GM19395 (cell line): ENCODE measurements around the gene DUSP7.
"Not testable (repeated sequence)": the region's sequence is repeated elsewhere in the genome, so short reads cannot be mapped to it uniquely, and the experiment has no call there.

ENCODE experiments used
- ATAC-seq: cut with Tn5 transposase; IDR thresholded peaks from one replicate; pipeline ENCODE4 v1.9.1; 2021; ENCODE audit warnings: mild to moderate bottlenecking, moderate library complexity; ENCODE audit not compliant: unreplicated experiment

The DUSP7 gene

DNA sequence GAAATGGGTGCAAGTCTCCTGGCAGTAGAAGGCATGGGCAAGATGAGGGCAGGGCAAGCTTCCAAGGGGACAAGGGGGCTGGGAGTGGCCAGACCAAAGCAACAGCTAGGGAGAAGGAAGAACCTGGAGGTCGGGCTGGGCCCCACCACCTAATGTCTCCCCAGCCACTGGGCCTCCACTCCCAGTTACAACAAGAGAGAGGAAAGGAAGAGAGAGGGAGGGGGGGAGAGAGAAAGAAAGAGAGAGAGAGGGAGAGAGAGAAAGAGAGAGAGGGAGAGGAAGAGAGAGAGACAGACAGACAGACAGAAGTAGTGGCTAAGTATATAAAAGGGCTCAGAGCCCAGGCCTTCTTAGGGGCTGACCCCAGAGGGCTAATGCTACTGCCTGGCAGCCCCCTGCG lies 6.9 kb downstream of the DUSP7 start:
- ATAC-seq = no peak

DNA sequence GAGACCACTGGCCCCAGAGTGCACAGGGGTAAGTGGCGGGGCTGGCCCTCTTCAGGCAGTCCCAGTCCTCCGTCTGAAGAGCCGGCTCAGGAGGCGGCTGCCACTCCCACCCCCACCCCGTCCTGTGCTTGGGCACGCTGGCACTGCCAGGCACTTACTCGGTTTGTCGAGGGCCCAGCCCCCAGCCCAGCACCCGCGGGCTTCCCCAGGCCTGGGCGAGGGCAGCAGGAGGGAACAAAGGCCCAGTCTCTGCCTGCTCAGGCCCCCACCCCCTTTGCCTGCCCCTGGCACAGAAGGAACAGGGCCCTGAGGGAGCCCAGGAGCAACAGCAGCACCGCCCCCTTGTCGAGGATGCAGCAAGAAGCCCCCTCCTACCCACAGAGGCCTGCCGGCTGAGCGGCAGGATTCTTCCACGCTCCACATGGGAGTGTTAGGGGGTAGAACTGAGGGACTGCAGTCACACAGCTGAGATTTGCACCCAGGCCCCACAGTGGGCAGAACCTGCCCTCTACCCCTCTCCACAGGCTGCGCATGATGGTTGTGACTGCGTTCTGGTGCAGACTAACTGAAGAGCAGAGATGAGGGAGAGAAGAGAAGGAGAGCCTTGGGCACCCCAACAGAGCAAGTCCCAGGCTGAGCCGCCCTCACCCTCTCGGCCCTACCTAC lies 8.9 kb downstream of the DUSP7 start:
- ATAC-seq = no peak

DNA sequence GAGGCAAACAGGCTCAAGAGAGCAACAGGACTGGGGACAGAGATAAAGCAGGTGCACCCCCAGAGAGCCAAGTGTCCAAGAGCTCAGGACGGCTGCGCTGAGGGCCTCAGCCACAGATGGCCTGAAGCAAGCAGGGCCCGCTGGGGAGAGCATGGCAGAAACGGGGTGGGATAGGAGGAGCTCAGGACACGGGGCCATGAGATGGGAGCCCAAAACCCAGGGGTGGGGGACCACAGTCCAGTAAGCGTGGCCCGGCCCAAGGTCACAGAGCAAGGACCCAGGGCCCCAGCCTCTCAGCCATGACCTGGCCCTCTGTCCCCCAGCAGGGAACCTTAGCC lies 9.5 kb downstream of the DUSP7 start:
- ATAC-seq = no peak

DNA sequence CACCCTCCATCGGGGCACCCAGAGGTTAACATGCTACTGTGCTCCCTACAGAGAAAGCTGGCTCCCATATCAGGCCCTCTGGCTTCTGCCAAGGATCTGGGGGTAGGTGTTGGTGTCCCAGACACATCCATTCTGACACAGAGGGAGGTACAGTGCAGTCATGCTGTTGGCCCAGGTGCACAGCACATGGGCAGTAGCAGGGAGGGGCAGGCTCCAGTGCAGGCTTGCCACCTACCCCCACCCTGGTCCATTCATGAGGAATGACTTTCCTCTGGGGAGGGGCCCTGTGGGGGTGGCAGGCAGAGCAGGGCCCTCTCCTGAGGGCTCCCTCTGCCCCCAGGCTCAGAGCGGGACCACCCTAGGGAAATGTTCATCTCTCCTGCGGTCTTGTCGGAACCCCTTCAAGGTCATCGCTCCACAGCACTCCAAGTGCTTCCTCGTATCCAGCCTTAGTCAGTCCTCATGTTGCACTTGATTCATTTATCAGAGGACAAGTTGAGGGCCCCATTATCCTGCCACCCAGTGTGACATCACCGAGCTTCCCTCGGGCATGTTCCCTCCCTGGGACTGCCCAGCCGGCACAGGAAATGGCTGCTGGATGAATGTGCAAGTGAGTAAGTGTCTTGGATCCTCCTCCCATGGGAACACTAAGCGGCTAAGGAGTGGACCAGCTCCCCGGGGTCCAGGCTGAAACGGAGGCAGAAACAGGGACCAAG lies 10.0 kb downstream of the DUSP7 start:
- no peak for ATAC-seq

DNA sequence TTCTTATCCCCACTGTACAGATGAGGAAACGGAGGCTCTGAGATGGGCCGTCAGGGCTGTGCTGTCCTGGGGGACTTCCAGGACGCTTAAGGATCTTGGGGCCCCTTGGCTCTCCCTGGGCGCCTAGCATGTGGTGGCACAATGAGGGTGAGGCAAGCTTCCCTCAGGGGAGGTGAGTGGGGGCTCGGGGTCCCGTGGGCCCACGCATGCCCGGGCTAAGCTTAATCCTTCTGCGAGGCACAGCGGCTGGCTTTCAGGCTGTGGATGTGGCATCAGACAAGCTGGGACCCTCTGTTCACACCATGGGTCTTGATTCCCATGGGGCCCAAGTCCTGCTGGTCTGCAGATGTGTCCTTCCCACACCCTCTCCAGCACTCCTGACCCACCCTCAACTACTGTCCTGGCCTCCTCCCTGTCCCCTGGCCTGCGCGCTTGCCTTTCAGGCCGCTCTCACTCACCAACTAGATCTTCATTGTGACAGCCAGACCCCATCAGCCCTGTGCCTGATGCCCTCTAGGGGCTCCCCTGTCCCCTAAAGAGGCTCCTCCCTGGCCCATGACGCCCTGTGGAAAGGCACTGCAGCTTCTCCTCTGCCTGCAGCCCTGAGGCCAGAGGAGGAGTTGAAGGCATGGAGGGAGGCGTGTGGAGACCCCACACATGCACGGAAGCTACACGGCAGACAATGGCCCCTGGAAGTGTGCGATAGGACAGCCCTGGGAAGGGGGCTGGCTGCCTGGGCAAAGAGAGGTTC lies 11.3 kb downstream of the DUSP7 start:
- no peak for ATAC-seq

DNA sequence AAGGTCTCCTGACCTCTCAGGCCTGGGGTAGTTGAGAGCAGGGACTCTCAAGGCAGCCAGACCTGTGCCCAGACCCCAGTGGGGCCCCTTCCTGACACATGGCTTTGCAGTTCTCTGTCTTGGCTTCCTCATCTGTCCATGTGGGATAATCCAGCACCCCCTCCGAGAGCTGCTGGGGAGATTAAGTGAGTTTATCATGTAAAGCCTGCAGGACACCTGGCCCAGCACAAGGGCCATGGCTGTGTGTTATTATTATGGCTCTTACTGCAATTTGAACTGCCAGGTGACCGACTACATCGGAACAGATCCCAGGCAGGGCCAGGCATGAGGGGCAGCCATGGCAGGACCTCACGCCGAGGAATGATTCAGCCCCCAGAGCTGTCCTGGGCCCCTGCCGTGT lies 12.6 kb downstream of the DUSP7 start:
- ATAC-seq = no peak

DNA sequence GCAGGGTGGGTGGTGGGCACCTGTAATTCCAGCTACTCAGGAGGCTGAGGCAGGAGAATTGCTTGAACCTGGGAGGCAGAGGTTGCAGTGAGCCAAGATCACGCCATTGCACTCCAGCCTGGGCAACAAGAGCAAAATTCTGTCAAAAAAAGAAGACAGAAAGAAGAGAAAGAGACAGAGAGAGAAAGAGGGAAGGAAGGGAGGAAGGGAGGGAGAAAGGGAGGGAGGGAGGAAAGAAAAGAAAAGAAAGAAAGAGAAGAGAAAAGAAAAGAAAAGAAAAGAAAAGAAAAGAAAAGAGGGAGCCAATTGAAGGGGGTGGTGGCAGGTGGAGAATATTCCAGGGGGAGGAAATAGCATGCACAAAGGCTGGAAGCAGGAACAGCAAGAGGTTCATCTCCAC lies 13.3 kb downstream of the DUSP7 start:
- ATAC-seq = not testable (repeated sequence)

DNA sequence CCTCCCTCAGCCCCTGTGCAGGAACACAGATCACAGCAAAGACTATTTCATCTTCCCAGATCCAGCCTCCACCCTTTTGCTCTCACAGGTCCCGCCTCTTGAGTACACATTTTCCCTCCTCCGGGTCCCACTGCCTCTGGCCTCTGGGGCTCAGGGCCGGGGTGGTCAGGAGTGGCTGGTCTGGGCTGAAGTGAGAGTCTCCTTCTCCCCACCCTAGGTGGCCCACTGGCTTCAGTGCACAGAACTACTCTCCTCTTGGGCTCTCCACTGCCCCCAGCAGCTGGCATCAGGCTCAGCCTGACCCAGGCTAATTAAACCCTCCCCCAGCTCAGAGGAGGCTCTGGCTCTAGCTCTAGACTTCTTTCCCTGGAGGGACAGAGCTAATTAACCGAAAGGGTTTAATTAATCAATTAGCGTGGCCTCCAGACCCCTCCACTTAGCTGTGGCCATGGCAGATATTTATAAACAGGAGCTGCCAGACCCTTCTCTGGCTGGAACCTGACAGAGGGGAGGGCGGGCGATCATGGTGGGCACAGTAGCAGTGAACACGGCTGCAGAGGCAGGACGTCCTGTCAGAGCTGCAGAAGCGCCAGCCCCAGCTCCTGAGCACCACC lies 15.1 kb downstream of the DUSP7 start:
- ATAC-seq = no peak

DNA sequence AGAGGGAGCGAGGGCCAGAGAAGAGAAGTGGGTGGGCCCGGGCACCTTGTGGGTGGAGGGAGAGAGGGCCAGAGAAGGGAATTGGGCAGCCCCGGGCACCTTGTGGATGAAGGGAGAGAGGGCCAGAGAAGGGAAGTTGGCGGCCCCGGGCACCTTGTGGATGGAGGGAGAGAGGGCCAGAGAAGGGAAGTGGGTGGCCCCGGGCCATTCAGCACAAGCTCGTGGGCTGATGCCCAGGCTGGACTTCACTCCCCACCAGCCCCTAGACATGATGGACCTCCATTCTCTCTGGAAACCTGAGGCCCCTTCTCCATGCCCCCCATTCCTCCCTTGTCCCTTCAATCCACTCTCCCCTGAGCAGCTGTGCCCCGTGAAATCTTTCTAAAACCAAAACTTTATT lies 15.8 kb downstream of the DUSP7 start:
- no peak for ATAC-seq

DNA sequence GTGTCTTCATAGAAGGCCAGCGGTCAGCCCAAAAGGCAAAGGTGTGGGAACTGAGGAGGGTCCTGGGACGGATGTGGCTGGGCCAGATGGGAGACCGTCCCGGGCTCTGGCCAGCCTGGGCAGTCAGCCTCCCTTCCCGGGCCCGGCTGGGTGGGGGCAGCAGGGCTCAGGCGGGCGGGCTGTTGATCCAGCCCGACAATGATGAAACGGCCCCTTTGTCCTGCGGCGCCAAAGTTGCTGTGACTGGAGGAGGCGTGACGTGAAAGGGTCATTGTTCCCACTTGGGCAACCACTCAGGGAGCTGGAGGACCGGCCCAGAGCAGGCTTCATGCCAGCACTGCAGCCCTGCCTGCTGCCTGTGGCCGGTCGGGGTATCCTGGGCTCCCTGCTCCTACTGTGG lies 16.5 kb downstream of the DUSP7 start:
- no peak for ATAC-seq

DNA sequence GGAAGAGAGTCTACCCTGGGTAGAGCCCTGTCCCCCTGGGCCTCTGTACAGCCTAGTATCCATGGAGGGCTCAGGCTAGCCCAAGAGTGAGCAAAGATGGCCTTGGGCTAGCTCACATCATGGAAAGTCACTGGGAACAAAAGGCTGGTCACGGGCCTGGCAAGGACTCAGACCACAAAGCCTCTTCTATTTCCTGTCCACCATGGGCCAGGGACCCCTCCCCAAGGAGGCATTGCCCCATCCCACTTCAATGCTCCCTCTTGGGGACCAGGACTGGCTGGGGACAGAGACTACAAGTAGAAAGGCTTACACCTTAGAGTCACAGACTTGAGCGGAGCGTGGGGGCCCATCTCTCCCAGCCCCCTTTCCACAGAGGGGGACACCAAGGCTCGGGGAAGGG lies 16.9 kb downstream of the DUSP7 start:
- ATAC-seq = no peak

DNA sequence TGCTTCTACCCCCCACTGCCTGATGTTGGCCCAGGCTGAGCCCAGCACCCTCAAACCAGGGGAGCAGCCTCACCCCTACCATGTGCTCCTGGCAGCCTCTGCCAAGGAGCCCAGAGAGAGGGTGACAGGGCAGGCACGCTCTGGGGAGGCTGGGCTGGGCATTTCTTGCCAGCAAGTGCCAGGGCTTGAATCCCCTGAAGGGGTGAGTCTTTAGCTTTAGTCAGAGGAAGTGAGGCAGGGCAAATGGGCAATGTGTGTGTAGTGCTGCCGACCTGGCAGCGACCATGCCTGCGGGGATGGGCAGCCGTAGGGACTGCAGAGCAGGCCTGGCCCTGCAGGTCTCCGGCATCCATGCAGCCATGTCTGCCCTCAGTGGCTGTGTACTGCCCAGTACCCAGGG lies 18.1 kb downstream of the DUSP7 start:
- ATAC-seq = no peak

DNA sequence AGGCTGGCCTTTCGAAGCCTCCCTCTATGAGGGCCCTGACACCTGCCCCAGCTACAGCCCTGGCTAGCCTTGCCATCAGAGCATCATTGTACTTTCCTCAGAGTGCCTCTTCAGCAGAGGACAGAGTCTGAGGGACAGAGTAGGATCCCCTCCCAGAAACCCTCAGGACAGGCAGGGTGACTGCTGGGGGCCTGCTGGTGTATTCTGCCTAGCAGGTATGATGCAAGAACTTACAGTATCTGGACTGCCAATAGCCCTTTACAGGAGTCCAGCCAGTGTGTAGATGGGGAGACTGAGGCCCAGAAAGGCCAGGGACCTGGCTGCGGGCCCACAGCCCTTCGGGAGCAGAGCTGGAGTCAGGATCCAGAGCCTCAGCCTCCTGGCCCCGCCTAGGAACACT lies 19.1 kb downstream of the DUSP7 start:
- ATAC-seq = no peak

DNA sequence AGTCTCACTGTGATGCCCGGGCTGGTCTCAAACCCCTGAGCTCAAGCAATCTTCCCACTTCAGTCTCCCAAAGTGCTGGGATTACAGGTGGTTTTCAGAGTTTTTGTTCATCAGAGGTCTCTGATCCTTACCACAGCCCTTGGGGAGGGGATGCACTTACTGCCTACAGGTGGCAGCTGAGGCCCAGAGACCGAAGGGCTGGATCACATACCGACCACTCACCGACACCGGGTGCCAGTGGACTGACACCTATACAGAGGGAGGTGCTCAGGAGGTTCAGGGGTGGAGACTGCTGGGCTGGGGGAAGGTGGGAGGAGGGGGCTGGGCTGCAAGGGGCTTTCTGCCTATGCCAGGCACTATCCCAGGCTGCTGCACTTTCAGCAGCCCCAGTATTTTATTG lies 19.5 kb downstream of the DUSP7 start:
- ATAC-seq = no peak

DNA sequence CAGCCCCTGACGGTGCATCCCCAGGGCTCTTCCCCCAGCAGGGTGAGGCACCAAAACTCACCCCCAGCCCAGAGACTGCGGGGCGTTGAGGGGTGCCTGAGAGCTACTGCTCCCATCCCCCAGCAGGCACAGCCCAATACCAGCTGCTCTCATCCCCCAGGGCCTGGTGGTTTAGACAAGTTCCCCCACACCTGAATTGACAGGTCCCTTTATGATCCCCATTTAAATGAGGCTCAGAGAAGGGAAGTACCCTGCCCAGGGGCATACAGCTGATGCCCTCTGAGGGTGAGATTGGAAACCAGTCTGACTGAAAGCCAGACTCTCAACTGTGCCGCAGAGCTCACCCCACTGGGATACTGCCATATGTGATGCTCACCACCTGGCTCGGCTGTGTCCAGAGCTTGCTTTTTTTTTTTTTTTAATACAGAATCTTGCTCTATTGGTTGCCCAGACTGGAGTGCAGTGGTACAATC lies 20.1 kb downstream of the DUSP7 start:
- peak; percentile 64 for ATAC-seq

DNA sequence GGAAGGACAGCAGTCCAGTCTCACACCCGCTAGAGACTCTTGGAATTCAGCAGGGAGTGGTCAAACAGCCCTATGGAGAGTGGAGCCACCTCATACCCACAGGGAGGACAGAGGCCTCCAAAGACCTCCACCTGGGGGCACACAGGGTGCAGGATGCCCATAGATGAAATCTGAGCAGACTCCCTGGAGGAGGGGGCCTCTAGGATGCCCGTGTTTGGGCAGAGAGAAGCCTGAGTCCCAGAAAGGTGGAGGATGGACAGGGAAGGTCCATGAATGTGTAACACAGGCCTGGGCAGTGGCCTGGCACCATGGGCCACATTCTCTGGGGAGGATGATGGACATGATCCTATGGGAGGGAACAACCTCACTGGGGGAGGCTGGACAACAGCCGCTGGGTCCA lies 21.7 kb downstream of the DUSP7 start:
- ATAC-seq = no peak

DNA sequence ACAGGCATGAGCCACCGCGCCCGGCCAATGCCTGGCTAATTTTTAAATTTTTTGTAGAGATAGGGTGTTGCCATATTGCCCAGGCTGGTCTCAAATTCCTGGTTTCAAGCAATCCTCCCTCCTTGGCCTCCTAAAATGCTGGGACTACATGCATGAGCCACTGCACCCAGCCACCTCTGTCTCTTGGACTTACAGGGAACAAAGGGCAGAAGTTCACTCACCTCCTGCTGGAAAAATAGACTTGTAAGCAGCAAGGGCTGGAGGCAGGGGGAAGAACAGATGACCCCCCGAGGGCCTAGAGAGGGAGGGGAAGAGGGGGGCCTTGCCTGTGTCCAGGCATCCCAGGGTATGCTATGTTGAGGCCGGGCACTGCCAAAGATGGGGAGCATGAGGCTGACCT lies 22.2 kb downstream of the DUSP7 start:
- no peak for ATAC-seq

DNA sequence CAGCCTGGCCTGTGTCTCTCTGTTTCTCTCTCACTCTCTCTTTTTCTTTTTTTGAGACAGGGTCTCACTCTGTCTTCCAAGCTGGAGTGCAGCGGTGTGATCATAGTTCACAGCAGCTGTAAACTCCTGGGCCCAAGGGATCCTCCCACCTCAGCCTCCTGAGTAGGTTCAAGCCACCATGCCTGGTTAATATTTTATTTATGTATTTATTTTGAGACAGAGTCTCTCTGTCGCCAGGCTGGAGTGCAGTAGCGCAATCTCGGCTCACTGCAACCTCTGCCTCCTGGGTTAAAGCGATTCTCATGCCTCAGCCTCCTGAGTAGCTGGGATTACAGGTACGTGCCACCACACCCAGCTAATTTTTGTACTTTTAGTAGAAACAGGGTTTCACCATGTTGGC lies 22.6 kb downstream of the DUSP7 start:
- not testable (repeated sequence) for ATAC-seq

DNA sequence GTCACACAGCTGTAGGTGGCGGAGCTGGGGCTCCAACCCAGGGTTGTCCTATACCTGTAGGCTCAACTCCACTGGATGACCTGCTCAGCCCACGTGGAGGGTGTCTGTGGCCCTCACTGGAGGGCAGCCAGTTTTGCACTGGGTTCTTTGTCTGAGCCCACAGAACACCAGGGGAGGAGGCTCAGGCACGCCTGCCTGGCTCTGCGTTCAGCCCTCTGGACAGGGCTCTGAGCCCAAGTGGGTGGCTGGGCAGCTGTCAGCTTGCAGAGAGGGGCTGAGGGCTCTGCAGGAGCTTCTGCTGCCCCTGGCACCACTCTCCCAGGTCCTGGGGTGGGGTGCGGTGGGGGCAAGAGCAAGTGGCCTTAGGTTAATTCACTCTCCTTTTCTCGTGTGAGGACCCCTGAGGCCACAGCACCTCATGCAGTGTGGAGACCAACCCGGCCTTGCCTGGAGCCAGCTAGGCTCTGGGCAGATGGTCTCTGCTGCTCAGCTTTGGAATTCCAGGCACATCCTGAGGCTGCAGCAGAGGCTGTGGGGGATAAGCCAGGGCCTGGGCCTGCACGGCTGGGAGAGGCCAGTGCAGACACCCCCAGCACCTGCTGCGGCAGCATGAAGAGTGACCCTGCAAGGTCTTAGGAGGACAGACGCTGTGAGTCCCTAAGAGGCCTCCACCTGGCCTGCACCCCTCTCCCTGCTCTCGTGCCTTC lies 23.5 kb downstream of the DUSP7 start:
- no peak for ATAC-seq

DNA sequence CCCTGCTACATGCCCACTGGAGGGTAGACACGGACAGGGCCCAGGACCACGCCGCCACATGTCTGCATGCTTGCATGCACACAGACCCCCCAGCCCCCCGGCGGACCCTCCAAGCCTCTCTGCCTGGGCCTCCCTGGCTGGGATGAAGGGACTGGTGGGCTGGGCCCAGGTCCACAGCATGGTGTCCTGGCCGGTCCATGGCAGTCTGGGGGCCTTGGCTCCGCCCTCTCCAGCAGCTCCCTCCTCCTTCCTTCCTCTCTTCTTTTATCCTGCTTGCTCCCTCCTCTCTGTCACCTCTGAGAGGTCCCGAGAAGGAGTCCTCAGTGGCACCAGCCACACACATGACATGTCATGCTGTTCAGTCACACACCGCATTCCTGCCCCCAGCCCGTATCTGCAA lies 24.5 kb downstream of the DUSP7 start:
- ATAC-seq = no peak

DNA sequence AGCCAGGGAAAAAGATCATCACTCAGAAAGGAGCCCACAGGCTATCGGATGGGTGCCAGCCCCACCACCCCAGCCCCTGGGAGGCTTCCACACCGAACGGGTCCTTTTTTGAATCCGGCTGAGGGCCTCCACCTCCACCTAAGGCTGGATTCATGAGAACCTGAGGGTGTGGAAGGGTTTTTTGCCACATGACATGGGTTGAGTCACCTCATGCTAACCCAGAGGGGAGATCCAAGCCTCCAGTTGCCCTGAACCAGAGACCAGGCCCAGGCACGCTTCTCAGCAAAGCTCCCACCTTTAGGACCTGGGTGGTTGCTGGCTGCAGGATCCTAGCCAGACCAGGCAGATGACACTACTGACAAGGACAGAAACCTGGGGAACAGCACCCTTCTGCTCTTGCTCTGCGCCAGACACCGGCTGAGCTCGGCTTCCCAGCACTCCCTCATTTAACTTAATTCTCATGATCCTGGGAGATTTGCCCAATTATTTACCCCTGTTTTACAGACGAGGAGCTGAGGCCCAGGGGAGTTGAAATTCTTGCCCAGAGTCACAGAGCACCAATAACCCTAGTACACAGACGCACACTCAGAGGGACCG lies 25.6 kb downstream of the DUSP7 start:
- ATAC-seq = no peak
